ENCODE results near the gene FAH.

The FAH gene

DNA sequence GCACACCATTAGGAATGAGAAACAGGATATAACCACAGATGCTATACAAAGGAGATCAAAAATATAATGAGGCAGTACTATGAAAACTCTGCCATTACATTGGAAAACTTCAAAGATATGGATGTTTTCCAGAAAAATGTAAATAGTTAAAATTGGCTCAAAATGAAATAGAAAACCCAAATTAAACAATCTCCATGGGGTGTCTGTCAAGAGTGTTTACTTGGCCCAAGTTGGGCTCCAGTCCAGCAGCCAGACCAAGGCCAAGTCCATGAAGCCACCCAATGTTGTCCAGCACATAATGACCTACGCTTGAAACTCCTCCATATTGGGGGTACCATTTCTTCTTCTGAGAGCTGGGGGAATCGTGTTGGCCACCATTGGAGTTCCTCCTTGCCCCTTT is 62.1 kb downstream of the FAH start:
- H3K4me3 ChIP-seq (ENCODE audit: low read length) = no peak overlapping the region
- no peak for TF ChIP-seq CTCF (conservative IDR thresholded peaks at IDR 0.05; ENCODE audit: low read length)
- no peak for DNase-seq (ENCODE audit: low read depth)

GRCh38 chr15:80216141-80216540 is 63.3 kb downstream of the FAH start:
- H3K4me3 ChIP-seq (ENCODE audit: low read length) = no peak overlapping the region
- DNase-seq (ENCODE audit: low read depth) = no peak
- TF ChIP-seq CTCF (conservative IDR thresholded peaks at IDR 0.05; ENCODE audit: low read length) = no peak

DNA sequence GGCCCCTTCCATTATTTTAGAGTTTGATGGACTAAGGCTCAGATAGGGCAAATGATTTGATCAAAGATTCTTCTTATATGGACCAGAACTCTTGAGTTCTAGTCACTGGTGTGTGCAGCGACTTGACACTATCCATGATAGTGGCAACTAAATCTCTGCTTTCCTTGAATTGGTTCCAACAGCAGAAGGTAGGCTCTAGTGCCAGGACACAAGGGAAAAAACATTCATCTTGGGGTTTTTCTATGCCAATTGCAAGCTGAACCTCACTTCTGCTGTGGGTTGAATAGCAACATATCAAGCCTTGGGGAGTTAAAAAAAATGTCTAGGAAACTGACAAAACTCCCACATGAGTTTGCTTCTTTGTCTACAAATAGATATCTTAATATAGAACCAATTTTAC is 64.1 kb downstream of the FAH start:
- TF ChIP-seq CTCF (conservative IDR thresholded peaks at IDR 0.05; ENCODE audit: low read length) = no peak
- H3K4me3 ChIP-seq (ENCODE audit: low read length) = no peak overlapping the region
- DNase-seq (ENCODE audit: low read depth) = no peak

- no peak for DNase-seq (ENCODE audit: low read depth)
- no peak for TF ChIP-seq CTCF (conservative IDR thresholded peaks at IDR 0.05; ENCODE audit: low read length)
- H3K4me3 ChIP-seq (ENCODE audit: low read length) = no peak overlapping the region
These were observed 64.6 kb downstream of the FAH start for GRCh38 chr15:80217327-80217900.

DNA sequence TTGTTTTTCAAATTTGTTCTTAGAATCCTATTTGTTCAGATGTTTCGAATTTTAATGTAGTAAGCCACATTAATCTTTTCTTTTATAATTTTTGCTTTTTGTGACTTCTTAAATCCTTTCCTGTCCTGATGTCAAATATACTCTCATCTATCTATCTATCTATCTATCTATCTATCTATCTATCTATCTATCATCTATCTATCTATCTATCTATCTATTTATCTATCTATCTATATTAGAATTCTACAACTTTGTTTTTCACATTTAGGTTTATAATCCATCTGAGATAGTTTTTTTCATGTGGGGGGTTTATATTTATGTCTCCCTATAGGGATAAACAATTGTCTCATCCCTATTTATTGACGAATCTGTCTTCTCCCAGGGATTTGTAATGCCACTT is 67.2 kb downstream of the FAH start:
- no peak overlapping the region for H3K4me3 ChIP-seq (ENCODE audit: low read length)
- TF ChIP-seq CTCF (conservative IDR thresholded peaks at IDR 0.05; ENCODE audit: low read length) = no peak
- DNase-seq (ENCODE audit: low read depth) = no peak

GRCh38 chr15:80228959-80229610 is 76.3 kb downstream of the FAH start:
- H3K4me3 ChIP-seq (ENCODE audit: low read length) = no peak overlapping the region
- TF ChIP-seq CTCF (conservative IDR thresholded peaks at IDR 0.05; ENCODE audit: low read length) = no peak
- peak; percentile 10 for DNase-seq (ENCODE audit: low read depth)

DNA sequence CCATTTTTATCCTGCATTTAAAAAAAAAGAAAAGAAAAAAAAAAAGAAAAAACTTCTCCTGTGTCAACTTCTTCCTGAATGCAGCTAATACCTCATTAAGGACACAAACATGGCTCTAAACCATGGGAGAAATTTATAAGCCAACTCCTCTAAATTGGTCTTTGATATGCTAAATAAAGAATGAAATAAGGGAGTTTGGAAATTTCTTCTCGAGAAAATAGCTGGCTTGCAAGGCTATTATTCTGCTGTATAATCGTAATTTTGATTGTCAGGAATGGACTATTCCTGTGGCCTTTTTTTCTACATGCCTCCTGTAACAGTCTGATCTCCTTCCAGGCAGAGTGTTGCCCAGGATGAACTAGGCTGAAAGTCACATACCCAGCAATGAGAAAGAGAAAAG is 78.6 kb downstream of the FAH start:
- H3K4me3 ChIP-seq (ENCODE audit: low read length) = no peak overlapping the region
- no peak for DNase-seq (ENCODE audit: low read depth)
- no peak for TF ChIP-seq CTCF (conservative IDR thresholded peaks at IDR 0.05; ENCODE audit: low read length)
